GM12875 (cell line): ENCODE measurements around the gene ABTB2.

Experiments used
- H3K4me3 ChIP-seq: one replicate; pipeline ENCODE4 v1.5.1; 2011; ENCODE audit warnings: low read depth, low read length, control low read depth
- TF ChIP-seq, protein P1 (sequence below): IDR thresholded peaks from 2 replicates; pipeline ENCODE4 v1.5.1; 2011; ENCODE audit warnings: low read depth, mild to moderate bottlenecking, control low read depth, inconsistent platforms, low read length, moderate library complexity, borderline replicate concordance; ENCODE audit not compliant: insufficient read depth

ABTB2 gene

DNA sequence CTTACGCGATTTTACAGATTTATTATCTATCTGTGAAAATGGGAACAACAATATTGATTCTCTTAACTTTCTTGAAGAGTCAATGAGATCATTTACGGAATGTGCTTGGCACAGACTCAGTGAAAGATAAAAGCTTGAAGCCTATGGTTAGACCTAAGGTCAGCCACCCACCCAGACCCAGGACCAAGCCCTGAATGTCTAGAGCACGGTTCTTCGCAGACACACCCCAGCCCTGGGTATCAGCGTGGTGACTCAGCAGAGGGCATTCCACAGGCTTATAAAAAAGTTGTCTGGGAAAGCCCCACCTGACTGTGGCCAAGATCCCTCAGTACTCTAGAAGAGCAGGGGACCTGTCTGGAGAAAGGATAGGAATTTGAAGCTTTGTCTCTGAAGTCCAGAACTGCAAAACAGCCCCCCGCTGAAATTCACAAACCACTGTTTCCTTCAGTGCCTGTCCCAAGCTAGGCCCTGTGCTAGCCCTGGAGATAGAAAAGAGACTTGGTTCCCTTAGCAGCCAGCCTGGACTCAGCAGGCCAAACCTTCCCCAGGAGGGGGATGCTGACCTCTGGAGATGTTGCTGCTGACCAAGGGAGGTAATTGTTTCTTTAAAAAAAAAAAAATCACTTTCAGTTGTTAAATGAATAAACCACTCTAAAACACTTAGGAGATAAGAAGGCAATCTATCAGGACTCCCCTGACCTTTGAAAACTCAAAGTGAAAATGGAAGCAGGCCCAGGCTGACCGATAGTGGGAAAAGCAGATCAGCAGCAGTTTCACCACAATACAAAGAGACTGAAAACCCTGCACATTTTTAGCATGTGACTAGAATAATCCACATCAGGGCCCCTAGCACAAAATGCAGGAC, 114.0 kb downstream of the ABTB2 start:
- TF ChIP-seq, protein P1, sequence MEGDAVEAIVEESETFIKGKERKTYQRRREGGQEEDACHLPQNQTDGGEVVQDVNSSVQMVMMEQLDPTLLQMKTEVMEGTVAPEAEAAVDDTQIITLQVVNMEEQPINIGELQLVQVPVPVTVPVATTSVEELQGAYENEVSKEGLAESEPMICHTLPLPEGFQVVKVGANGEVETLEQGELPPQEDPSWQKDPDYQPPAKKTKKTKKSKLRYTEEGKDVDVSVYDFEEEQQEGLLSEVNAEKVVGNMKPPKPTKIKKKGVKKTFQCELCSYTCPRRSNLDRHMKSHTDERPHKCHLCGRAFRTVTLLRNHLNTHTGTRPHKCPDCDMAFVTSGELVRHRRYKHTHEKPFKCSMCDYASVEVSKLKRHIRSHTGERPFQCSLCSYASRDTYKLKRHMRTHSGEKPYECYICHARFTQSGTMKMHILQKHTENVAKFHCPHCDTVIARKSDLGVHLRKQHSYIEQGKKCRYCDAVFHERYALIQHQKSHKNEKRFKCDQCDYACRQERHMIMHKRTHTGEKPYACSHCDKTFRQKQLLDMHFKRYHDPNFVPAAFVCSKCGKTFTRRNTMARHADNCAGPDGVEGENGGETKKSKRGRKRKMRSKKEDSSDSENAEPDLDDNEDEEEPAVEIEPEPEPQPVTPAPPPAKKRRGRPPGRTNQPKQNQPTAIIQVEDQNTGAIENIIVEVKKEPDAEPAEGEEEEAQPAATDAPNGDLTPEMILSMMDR: no peak
- H3K4me3 ChIP-seq: no peak overlapping the region

DNA sequence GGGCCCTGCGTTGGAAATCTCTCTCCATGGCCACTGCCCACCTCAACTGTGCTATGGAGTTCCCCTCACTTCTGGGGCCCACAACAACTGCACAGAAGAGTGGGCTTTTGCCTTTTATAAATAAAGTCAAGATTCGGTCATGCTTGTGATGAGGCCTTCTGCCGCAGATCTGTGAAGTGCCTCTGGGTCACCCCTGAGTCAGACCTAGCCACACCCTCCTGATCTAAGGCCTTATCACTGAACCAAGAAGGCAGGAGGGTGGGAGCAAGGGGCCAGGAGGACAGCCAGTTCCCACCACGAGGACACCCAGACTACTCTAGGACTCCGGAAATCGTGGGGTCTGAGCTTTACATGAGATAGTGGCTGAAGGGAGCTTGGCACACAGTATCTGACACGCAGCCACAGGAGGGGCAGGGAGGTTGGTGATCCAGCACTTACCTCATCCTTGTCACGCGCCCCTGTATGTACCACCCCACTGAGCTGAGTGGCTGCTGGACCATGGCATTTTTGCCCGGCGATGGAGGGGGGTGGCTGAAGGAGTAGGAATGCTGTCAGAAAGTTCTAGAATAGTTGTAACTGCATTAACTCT, 115.7 kb downstream of the ABTB2 start:
- H3K4me3 ChIP-seq: no peak overlapping the region
- TF ChIP-seq, protein P1: no peak

DNA sequence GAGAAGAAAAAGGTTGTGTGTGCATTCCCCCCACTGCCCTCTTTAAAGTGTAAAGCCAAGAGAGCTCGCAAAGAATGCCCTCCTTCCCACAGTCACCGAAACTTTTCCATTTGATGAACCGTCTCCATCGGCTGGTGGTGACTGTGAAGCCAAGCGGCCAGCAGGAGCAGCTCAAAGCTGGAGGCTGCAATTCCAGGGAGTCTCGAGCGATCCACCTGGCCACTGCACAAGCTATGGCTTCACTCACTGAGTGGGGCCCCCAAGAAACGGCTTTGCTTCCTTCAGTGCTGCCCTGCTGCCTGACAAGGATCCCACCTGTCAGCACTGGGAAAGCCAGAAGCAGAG, 117.7 kb downstream of the ABTB2 start:
- TF ChIP-seq, protein P1: no peak
- H3K4me3 ChIP-seq: no peak overlapping the region

DNA sequence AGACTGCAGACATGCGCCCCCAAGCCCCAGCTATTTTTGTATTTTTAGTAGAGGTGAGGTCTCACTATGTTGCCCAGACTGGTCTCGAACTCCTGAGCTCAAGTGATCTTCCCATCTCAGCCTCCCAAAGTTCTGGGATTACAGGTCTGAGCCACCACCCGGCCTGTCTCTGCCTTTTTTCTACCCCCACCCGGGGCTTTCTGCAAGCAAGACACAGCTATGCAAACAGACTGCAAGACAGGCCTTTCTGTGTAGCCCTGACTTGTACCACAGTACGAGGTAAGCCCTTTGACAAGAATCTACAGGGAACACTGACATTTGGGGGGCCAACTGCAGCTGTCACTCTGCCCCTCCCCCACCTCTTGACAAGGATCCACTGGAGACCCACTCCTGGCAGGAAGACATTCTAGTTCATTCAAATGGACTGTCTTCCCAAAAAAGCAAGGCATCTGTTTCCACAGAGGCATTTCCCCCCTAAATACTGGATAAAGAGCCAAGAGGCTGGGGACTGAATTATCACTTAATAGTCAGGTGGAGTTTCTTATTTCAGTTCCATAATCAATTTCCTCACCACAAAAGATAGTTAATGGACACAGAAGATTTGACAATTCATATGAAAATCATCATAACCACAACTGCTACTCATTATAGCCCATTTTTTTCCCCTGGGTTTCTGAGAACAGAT, 118.2 kb downstream of the ABTB2 start:
- TF ChIP-seq, protein P1: no peak
- H3K4me3 ChIP-seq: no peak overlapping the region

DNA sequence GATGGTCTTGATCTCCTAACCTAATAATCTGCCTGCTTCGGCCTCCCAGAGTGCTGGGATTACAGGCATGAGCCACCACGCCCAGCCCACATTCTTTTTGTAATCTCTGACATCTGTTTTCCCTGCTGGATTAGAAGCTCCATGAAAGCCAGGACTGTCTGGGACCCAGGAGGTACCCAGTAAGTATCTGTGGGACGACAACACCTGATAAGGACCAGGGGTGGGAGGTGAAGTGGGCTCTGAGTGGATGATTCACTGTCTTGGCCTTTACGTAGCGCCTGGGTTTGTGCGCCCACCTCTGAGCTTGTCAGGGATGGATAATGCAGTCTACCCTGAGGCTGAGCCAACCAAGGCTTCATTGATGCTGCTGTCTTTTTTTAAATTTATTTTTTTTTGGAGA, 118.8 kb downstream of the ABTB2 start:
- TF ChIP-seq, protein P1: no peak
- no peak overlapping the region for H3K4me3 ChIP-seq

DNA sequence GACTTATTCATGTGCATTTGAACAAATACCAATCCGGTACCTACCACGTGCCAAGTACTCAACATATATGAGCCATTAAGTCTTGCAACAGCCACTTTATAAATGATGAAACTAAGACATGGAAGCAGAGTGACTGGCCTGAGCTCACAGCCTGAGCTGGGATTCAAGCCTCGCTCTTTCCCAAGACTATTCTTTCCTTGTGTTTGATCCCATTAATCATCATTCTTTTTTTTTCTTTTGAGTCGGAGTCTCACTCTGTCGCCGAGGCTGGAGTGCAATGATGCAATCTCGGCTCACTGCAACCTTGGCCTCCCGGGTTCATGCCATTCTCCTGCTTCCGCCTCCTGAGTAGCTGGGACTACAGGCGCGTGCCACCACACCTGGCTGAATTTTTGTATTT, 119.3 kb downstream of the ABTB2 start:
- H3K4me3 ChIP-seq: no peak overlapping the region
- TF ChIP-seq, protein P1: no peak
